CD4-positive, alpha-beta T cell treated with Interleukin-15 for 4 hours (primary cell): ENCODE results near the gene OR14A2.
"Not testable (repeated sequence)": the region's sequence is repeated elsewhere in the genome, so short reads cannot be mapped to it uniquely, and the experiment has no call there.

Source experiments
- DNase-seq: peaks from one replicate; pipeline ENCODE4 v3.0.0-alpha.2; 2020; ENCODE audit warnings: low spot score

Gene OR14A2

GRCh38 chr1:247748041-247748440 is at the start of gene OR14A2:
OR14A2 (minus strand) TSS chr1:247748141.
- DNase-seq: no peak

- DNase-seq: no peak
Measured at GRCh38 chr1:247797518-247797917, 49.6 kb upstream of the OR14A2 start.

- DNase-seq: no peak
Measured at GRCh38 chr1:247769603-247770002, 21.7 kb upstream of the OR14A2 start.

DNA sequence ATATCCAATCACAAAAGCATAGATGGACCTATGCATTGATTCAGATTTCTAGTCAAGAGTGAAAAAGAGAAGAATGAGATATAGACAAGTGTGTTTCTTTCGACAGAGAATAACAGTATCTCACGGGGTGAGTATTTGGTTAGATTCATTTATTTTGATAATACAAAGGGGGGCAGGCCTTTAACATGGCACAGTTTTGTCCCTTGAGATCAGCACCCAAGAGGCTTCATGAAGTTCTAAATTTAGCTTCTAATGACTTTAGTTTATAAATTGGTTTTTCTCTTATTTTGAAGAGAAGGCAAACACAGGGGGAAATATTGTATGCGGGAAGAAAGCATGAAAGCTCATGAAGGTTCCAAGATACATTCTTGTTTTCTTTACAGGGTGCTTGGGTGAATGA is 12.5 kb upstream of the OR14A2 start, which contains the start of gene OR1C1:
OR1C1 (minus strand) TSS at position 101 of the 400 bp plus-strand sequence. CDS start 2,150 bp downstream, outside the sequence.
- no peak for DNase-seq

- DNase-seq: not testable (repeated sequence)
Measured at GRCh38 chr1:247754311-247754710, 6.4 kb upstream of the OR14A2 start.

GRCh38 chr1:247749870-247750269 is 1.9 kb upstream of the OR14A2 start:
- DNase-seq: no peak

DNA sequence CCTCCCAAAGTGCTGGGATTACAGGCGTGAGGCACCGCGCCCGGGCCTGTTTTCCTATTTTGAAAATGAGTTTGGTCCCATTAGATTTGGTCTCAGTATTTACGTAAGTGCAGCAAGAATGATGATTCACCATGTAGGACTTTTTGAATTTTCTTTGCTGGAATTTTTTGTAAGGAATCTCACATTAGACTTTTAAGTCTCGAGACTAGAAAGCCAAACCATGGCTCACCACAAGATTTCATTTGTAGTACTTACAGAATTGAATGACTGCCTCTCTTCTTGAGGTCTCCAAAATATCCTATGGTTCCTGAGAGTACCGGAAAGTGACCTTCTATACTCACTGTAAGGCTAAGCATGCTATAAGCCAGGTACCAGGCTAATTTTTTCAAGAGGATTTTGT is 325 bp downstream of the OR14A2 start:
- no peak for DNase-seq

DNA sequence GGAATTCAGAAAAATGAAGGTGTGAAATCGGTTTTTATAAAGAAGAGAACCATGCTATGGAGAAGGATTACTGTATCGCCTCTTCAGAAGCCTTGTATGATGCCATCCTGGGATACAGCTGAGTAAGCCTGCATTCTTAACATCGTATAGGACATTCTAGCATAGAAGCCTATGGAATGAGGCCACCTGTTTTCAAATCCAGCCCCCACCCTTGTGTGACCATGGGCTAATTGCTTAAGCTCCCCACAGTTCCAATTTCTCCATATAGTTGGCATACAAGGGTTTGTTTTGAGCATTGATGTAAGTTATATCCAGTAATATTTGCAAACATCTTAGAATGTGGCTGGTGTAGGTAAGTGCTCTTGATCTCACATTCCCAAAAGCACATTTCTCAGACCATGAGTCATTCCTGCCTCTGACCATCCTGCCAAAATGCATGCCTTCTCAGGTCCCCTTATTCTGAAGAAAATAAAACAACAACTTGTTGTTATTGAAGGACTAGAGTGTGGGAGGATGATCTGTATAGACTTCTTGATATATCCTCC is 1.5 kb downstream of the OR14A2 start:
- DNase-seq: no peak

DNA sequence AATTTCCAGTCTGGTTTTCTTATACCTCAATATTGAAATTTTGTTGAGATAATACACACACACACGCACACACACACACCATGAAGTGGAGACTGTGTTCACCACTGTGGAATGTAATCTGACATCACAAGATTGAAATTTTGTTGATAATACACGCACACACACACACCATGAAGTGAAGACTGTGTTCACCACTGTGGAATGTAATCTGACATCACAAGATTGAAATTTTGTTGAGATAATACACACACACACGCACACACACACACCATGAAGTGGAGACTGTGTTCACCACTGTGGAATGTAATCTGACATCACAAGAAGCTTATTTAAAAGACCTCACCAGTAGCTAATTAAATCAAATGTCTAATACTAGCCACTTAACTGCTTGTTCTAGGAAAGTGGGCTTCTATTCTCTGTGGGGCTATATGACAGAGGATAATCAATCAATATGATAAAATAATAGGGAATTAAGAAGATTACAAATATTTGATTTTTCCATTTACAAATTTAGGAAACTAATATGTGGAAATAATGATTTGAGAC is 5.7 kb downstream of the OR14A2 start:
- not testable (repeated sequence) for DNase-seq

DNA sequence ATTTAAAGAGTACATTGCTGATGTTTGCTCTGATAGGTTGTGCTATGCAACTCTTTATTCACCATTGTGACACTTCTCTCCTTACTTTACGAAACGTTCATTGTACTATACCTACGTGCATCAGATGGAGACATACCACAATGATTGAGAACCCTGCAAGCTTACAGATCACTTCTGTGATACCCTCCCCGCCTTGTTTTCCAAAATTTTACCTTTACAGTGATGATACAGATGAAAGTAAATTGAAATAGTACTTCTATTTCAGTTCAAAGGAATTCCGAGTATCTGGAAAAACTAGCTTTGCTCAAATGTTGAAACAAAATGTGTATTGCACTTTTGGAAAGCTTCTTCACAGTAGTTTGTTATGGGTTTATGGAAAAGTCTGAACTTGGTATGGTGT is 6.2 kb downstream of the OR14A2 start:
- DNase-seq: no peak

DNA sequence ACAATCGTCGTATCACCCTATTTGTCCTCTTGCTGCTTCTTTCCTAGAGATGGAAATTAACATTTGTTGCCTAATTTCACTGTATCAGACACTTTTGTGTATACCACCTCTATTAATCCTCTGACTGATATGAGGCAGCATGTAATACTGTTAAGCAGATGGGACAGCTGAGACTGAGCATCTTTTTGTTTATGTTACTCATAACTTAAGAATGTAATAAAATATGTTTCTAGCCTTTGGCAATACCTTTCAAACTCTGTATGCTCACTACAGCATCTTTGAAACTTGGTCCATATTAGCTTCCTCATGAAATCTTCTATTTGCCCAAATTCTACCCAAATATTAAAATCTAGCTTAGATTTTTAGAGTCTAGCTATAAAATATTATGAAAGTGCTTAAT is 7.2 kb downstream of the OR14A2 start:
- no peak for DNase-seq

GRCh38 chr1:247738315-247738714 is 9.6 kb downstream of the OR14A2 start, which contains the start of gene OR14K1:
OR14K1 (plus strand) TSS chr1:247738615; CDS start chr1:247738615, 0 bp downstream.
- no peak for DNase-seq

DNA sequence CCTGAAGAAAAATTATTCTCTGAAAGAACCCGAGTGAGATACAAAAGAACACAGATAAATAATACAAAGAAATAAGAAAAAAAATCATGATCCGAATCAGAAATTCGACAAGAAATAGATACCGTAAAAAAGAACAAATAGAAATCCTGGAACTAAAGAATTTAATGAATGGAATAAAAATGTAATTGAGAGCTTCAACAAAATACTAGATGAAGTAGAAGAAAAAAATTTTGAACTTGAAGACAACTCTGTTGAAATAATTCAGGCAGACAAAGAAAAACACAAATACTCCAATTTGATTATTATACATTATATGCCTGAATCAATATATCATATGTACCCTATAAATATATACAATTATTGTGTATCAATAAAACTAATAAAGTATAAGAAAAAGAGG is 26.7 kb downstream of the OR14A2 start:
- no peak for DNase-seq

- no peak for DNase-seq
Measured at GRCh38 chr1:247716546-247716945, 31.4 kb downstream of the OR14A2 start, which contains the start of gene OR6F1. OR6F1 (minus strand) TSS chr1:247716646; CDS start chr1:247712755, 3,891 bp downstream.

DNA sequence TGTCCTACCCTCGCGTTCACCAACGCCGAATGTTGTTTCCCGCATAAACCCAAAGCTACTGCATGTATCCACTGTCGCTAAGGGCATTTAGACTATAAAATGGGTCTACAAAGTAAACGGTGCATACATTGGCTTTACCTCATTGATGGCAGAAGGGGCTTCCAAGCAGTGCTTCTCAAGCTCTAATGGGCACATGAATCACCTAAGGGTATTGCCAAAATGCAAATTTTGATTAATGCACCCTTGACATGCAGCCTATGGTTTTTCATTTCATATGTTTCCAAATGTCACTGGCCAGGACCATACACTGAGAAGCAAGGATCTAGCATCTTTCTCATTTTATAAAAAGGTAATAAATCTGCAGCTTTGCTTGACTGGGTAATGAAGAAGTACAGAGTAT is 34.2 kb downstream of the OR14A2 start:
- no peak for DNase-seq

- DNase-seq: not testable (repeated sequence)
Measured at GRCh38 chr1:247710681-247711080, 37.3 kb downstream of the OR14A2 start.

DNA sequence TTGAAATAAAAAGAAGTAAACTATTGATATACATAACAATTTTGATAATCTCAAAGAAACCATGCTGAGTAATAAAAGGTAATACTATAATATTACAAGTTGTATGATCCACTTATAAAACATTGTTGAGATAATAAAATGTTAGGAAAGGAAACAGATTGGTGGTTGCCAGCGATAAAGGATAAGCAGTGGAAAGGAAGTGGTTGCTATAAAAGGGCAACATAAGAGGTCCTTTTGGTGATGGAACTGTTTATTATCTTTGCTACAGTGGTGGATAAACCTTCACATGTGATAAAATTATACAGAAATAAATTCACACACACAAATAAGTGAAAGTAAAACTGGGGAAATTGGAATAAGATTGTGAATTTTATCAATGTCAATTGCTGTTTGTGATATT is 46.6 kb downstream of the OR14A2 start:
- DNase-seq: no peak

DNA sequence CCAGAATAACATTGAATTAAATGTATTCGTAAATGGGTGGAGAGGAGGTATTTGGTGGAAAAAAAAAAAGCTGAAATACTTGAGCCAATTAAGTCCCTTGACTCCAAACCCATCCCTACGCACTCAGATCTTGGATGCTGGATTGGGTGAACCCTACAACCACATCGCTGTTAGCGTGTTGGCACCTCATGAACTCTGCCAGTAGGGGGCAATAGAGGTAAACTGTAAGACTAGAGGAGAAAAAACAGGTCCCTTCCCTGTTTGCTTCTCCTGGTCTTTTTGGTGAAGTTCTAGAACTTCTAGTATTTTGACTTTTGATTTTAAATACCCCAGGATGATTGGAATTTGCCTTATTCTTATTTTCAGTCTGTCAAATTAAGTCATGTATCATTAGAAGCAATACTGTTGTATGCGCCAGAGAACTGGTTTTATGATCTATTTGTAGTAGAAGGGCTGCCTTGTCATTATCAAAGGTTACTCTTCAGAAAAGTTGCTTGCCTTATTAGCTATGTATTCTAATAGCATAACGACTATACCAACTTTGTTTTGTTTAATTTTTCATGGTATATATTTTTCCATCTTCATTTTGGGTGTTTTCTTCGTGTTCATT is 66.5 kb downstream of the OR14A2 start:
- peak; percentile 25 for DNase-seq

DNA sequence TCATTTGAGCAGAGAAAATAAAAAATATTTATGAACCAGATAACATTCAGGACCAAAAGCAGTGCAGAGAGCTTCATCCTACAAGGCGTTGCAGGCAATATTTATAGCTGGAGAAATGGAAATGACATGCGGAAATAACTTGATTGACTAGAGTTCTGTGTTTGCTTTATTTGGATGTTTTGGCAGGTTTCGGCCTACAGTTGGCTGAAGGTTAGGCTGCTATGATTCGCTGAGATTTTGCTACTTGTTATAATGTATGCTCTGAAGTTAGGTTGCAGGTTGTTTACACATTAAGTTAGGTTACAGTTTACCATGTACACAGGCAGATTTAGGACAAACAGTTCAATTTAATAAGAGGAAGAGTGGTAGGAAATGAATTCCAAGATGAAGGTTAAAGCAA is 67.8 kb downstream of the OR14A2 start:
- no peak for DNase-seq

DNA sequence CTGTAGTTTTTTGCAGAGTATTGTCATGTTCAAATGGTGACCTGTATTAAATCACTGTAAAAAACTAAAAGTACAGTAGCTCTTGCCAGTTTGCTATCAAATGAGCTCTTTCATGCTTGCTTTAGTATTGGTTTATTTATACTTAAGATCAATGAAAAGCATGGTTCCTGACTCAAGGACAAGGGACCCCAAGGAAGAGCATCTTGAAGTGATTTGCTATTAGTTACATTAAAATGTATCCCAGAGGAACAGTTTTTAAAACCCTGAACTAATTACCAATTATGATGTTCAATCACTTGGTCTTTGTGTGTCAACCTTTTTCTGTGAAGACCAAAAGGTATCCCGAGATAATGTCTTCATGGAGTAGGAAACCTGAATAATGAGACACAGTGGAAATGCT is 68.3 kb downstream of the OR14A2 start, which contains the start of gene OR13G1:
OR13G1 (minus strand) TSS at position 101 of the 400 bp plus-strand sequence. CDS start 6,698 bp downstream, outside the sequence.
- DNase-seq: no peak
